HEK293 (cell line): ENCODE data around the gene SRC.
A peak's percentile ranks its signal among the peaks of the same experiment; 100 is the strongest.

Experiments
- BCL11A ChIP-seq: fragments of 450-650 bp; formaldehyde crosslinking; IDR thresholded peaks from 2 replicates; pipeline ENCODE4 v1.5.1; 2016; ENCODE audit warnings: low read depth, missing biosample characterization, missing genetic modification characterization
- BCL11B ChIP-seq: fragments of 450-650 bp; formaldehyde crosslinking; IDR thresholded peaks from 2 replicates; pipeline ENCODE4 v1.5.1; 2016; ENCODE audit warnings: low read depth, missing biosample characterization, missing genetic modification characterization
- EGR2 ChIP-seq: fragments of 450-650 bp; formaldehyde crosslinking; IDR thresholded peaks from 2 replicates; pipeline ENCODE4 v1.5.1; 2016; ENCODE audit warnings: low read depth, missing biosample characterization, missing genetic modification characterization
- FEZF1 ChIP-seq: fragments of 450-650 bp; formaldehyde crosslinking; IDR thresholded peaks from 2 replicates; pipeline ENCODE4 v1.5.1; 2016; ENCODE audit warnings: missing biosample characterization, missing genetic modification characterization
- GLI4 ChIP-seq: fragments of 450-650 bp; formaldehyde crosslinking; IDR thresholded peaks from 2 replicates; pipeline ENCODE4 v1.5.1; 2016; ENCODE audit warnings: missing biosample characterization, missing genetic modification characterization
- KLF1 ChIP-seq: fragments of 450-650 bp; formaldehyde crosslinking; IDR thresholded peaks from 2 replicates; pipeline ENCODE4 v1.5.1; 2016; ENCODE audit warnings: missing biosample characterization, missing genetic modification characterization
- KLF16 ChIP-seq: fragments of 450-650 bp; formaldehyde crosslinking; IDR thresholded peaks from 2 replicates; pipeline ENCODE4 v1.5.1; 2017; ENCODE audit warnings: missing biosample characterization, missing genetic modification characterization
- RBAK ChIP-seq: fragments of 450-650 bp; formaldehyde crosslinking; IDR thresholded peaks from 2 replicates; pipeline ENCODE4 v1.5.1; 2016; ENCODE audit warnings: missing biosample characterization, missing genetic modification characterization
- SETDB1 ChIP-seq: IDR thresholded peaks from one replicate; pipeline ENCODE4 v1.6.1; 2017; ENCODE audit warnings: mild to moderate bottlenecking, low read length, moderate library complexity, mixed read lengths; ENCODE audit not compliant: insufficient read length
- SP7 ChIP-seq: fragments of 450-650 bp; formaldehyde crosslinking; IDR thresholded peaks from 2 replicates; pipeline ENCODE4 v1.5.1; 2016; ENCODE audit warnings: missing biosample characterization, missing genetic modification characterization
- ZBTB21 ChIP-seq: fragments of 450-650 bp; formaldehyde crosslinking; IDR thresholded peaks from 2 replicates; pipeline ENCODE4 v1.5.1; 2017; ENCODE audit warnings: missing biosample characterization, missing genetic modification characterization
- ZEB2 ChIP-seq: fragments of 450-650 bp; formaldehyde crosslinking; IDR thresholded peaks from 2 replicates; pipeline ENCODE4 v1.5.1; 2016; ENCODE audit warnings: missing biosample characterization, missing genetic modification characterization
- ZFHX2 ChIP-seq: fragments of 450-650 bp; formaldehyde crosslinking; conservative IDR thresholded peaks from 2 replicates; pipeline ENCODE4 v1.5.1; 2016; ENCODE audit warnings: missing biosample characterization, missing genetic modification characterization
- ZNF114 ChIP-seq: fragments of 450-650 bp; formaldehyde crosslinking; IDR thresholded peaks from 2 replicates; pipeline ENCODE4 v1.5.0; 2017; ENCODE audit warnings: missing biosample characterization, missing genetic modification characterization
- ZNF121 ChIP-seq: fragments of 450-650 bp; formaldehyde crosslinking; IDR thresholded peaks from 2 replicates; pipeline ENCODE4 v1.5.1; 2016; ENCODE audit warnings: missing biosample characterization, missing genetic modification characterization
- ZNF174 ChIP-seq: fragments of 450-650 bp; formaldehyde crosslinking; IDR thresholded peaks from 2 replicates; pipeline ENCODE4 v1.5.0; 2017; ENCODE audit warnings: missing biosample characterization, mild to moderate bottlenecking, missing genetic modification characterization
- ZNF211 ChIP-seq: fragments of 450-650 bp; formaldehyde crosslinking; IDR thresholded peaks from 2 replicates; pipeline ENCODE4 v1.5.1; 2016; ENCODE audit warnings: low read depth, missing biosample characterization, missing genetic modification characterization
- ZNF23 ChIP-seq: fragments of 450-650 bp; formaldehyde crosslinking; IDR thresholded peaks from 2 replicates; pipeline ENCODE4 v1.5.1; 2016; ENCODE audit warnings: missing biosample characterization, missing genetic modification characterization, borderline replicate concordance
- ZNF239 ChIP-seq: fragments of 450-650 bp; formaldehyde crosslinking; IDR thresholded peaks from 2 replicates; pipeline ENCODE4 v1.5.1; 2016; ENCODE audit warnings: missing biosample characterization, missing genetic modification characterization
- ZNF24 ChIP-seq: fragments of 450-650 bp; formaldehyde crosslinking; IDR thresholded peaks from 2 replicates; pipeline ENCODE4 v1.5.1; 2016; ENCODE audit warnings: missing biosample characterization, missing genetic modification characterization
- ZNF292 ChIP-seq: fragments of 450-650 bp; formaldehyde crosslinking; IDR thresholded peaks from 2 replicates; pipeline ENCODE4 v1.5.1; 2016; ENCODE audit warnings: low read depth, missing biosample characterization, missing genetic modification characterization, borderline replicate concordance
- ZNF302 ChIP-seq: fragments of 450-650 bp; formaldehyde crosslinking; IDR thresholded peaks from 2 replicates; pipeline ENCODE4 v1.5.1; 2016; ENCODE audit warnings: missing biosample characterization, missing genetic modification characterization, low read depth
- ZNF37A ChIP-seq: fragments of 450-650 bp; IDR thresholded peaks from 2 replicates; pipeline ENCODE4 v1.5.1; 2018; ENCODE audit warnings: missing biosample characterization, missing genetic modification characterization
- ZNF398 ChIP-seq: fragments of 450-650 bp; formaldehyde crosslinking; IDR thresholded peaks from 2 replicates; pipeline ENCODE4 v1.5.1; 2017; ENCODE audit warnings: missing biosample characterization, missing genetic modification characterization
- ZNF449 ChIP-seq: fragments of 450-650 bp; formaldehyde crosslinking; IDR thresholded peaks from 2 replicates; pipeline ENCODE4 v1.5.1; 2017; ENCODE audit warnings: missing biosample characterization, mild to moderate bottlenecking, missing genetic modification characterization, moderate library complexity
- ZNF521 ChIP-seq: fragments of 450-650 bp; formaldehyde crosslinking; IDR thresholded peaks from 2 replicates; pipeline ENCODE4 v1.5.1; 2017; ENCODE audit warnings: missing biosample characterization, mild to moderate bottlenecking, missing genetic modification characterization
- ZNF555 ChIP-seq: fragments of 450-650 bp; formaldehyde crosslinking; conservative IDR thresholded peaks from 2 replicates; pipeline ENCODE4 v1.5.1; 2017; ENCODE audit warnings: missing biosample characterization, mild to moderate bottlenecking, missing genetic modification characterization, inconsistent platforms
- ZNF561 ChIP-seq: fragments of 450-650 bp; IDR thresholded peaks from 2 replicates; pipeline ENCODE4 v1.5.1; 2018; ENCODE audit warnings: missing biosample characterization, missing genetic modification characterization, borderline replicate concordance
- ZNF600 ChIP-seq: fragments of 450-650 bp; formaldehyde crosslinking; IDR thresholded peaks from 2 replicates; pipeline ENCODE4 v1.5.1; 2016; ENCODE audit warnings: missing biosample characterization, missing genetic modification characterization
- ZNF654 ChIP-seq: fragments of 450-650 bp; formaldehyde crosslinking; IDR thresholded peaks from 2 replicates; pipeline ENCODE4 v1.5.1; 2016; ENCODE audit warnings: low read depth, missing biosample characterization, missing genetic modification characterization
- ZNF670 ChIP-seq: fragments of 450-650 bp; formaldehyde crosslinking; IDR thresholded peaks from 2 replicates; pipeline ENCODE4 v1.5.1; 2016; ENCODE audit warnings: missing biosample characterization, missing genetic modification characterization, low read depth
- ZSCAN16 ChIP-seq: fragments of 450-650 bp; formaldehyde crosslinking; IDR thresholded peaks from 2 replicates; pipeline ENCODE4 v1.5.1; 2016; ENCODE audit warnings: missing biosample characterization, missing genetic modification characterization
- ZSCAN23 ChIP-seq: fragments of 450-650 bp; formaldehyde crosslinking; IDR thresholded peaks from 2 replicates; pipeline ENCODE4 v1.5.1; 2016; ENCODE audit warnings: missing biosample characterization, missing genetic modification characterization
- ZSCAN4 ChIP-seq: fragments of 450-650 bp; formaldehyde crosslinking; IDR thresholded peaks from 2 replicates; pipeline ENCODE4 v1.5.1; 2017; ENCODE audit warnings: missing biosample characterization, missing genetic modification characterization
- ZXDB ChIP-seq: fragments of 450-650 bp; formaldehyde crosslinking; IDR thresholded peaks from 2 replicates; pipeline ENCODE4 v1.5.1; 2016; ENCODE audit warnings: missing biosample characterization, missing genetic modification characterization
- TF ChIP-seq, protein P1 (sequence below): fragments of 450-650 bp; formaldehyde crosslinking; IDR thresholded peaks from 2 replicates; pipeline ENCODE4 v1.5.1; 2017; ENCODE audit warnings: missing biosample characterization, missing genetic modification characterization

Gene SRC

DNA sequence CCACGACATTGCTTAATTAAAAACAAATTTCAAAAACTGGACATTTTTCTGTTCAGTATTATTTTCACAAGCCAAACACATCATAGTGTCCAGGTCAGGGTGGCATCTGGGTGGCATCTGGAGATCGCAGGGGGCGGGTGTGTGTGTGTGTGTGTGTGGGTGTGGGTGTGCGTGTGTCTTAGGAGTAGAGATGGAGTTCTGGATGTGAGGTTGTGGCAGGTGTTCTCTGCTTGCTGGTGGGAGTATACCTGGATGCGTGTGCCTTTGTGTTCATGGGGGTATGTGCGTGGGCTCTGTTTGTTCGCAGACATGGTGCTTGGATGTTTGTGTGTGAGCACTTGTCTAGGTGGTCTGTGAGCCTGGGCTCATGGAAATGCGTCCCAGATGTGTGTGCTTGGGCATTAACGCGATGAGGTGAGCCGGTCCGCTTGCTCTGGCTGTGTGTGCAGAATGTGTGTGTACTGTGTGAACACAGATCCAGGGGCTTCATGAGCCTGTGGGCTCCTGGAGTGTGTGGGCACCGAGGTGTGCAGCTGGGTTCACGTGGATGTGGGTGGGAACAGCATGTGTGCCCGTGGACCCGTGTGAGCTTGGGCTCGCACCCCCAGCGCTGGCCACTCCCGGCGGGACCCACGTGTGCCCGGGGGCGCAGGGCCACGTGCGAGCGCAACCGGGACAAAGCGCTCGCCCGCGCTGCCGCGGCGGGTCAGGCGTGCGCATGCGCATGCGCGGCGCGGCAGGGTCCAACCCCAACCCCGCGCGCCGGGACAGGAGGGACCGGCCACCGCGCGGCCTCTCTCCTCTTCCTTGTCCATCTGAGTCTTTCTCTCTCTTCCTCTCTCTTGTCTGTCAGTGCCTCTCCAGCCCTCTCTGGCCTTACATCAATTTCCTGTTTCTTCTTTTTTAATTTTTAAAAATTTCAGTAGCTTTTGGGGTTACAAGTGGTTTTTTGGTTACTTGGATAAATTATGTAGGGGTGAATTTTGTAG is 60.4 kb downstream of the SRC start (continued):
- TF ChIP-seq ZNF449 (tag by site-specific recombination) = no peak
- no peak for TF ChIP-seq BCL11B (tag by site-specific recombination)
- peak; percentile 79 for TF ChIP-seq EGR2 (tag by site-specific recombination)
- TF ChIP-seq ZNF654 = no peak
- TF ChIP-seq ZNF292 (tag by site-specific recombination) = no peak
- no peak for TF ChIP-seq ZNF521 (tag by site-specific recombination)
- 0 out of 2 replicates have a peak, but pooled peaks have one; percentile 37 for TF ChIP-seq KLF16 (tag by site-specific recombination)
- TF ChIP-seq ZNF302 (tag by site-specific recombination) = no peak
- TF ChIP-seq ZNF174 = no peak
- peak; percentile 62; the same call in 1 of the 2 replicates for TF ChIP-seq ZSCAN16 (tag by site-specific recombination)
- TF ChIP-seq GLI4 (tag by site-specific recombination) = no peak
- TF ChIP-seq SETDB1 = no peak
- no peak for TF ChIP-seq ZNF211
- no peak for TF ChIP-seq FEZF1 (tag by site-specific recombination)
- TF ChIP-seq ZNF37A (tag by site-specific recombination) = no peak
- peak; percentile 82 for TF ChIP-seq ZFHX2
- TF ChIP-seq ZNF670 = no peak
- no peak for TF ChIP-seq ZBTB21
- TF ChIP-seq ZSCAN23 (tag by site-specific recombination) = no peak
- TF ChIP-seq SP7 (tag by site-specific recombination) = 0 out of 2 replicates have a peak, but pooled peaks have one; percentile 41
- TF ChIP-seq ZNF600 (tag by site-specific recombination) = peak; percentile 81
- no peak for TF ChIP-seq BCL11A (tag by site-specific recombination)
- TF ChIP-seq ZXDB = peak; percentile 78
- no peak for TF ChIP-seq ZNF121 (tag by site-specific recombination)
- TF ChIP-seq ZNF555 = no peak
- no peak; the same call in 1 of the 2 replicates for TF ChIP-seq KLF1
- TF ChIP-seq ZNF239 = no peak
- peak; percentile 92 for TF ChIP-seq ZNF561 (tag by site-specific recombination)
- TF ChIP-seq ZNF114 (tag by site-specific recombination) = no peak
- TF ChIP-seq ZEB2 (tag by site-specific recombination) = 0 out of 2 replicates have a peak, but pooled peaks have one; percentile 41
- TF ChIP-seq ZNF398 = no peak
- TF ChIP-seq ZNF24 (tag by site-specific recombination) = no peak
- peak; percentile 86 for TF ChIP-seq ZSCAN4 (tag by site-specific recombination)
- TF ChIP-seq ZNF23 (tag by site-specific recombination) = no peak
- no peak for TF ChIP-seq RBAK (tag by site-specific recombination)
- TF ChIP-seq, protein P1, sequence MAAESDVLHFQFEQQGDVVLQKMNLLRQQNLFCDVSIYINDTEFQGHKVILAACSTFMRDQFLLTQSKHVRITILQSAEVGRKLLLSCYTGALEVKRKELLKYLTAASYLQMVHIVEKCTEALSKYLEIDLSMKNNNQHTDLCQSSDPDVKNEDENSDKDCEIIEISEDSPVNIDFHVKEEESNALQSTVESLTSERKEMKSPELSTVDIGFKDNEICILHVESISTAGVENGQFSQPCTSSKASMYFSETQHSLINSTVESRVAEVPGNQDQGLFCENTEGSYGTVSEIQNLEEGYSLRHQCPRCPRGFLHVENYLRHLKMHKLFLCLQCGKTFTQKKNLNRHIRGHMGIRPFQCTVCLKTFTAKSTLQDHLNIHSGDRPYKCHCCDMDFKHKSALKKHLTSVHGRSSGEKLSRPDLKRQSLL = no peak
